Transverse colon (tissue), 4 donors: Measurements from ENCODE around the gene KRT27. TPM values are rescaled to one million over a fixed set of nuclear protein-coding genes. Genes with fewer than 3 reads are reported as not detected.

ENCODE experiments used
- DNase-seq: peaks from one replicate; pipeline ENCODE4 v3.0.0-alpha.2; 2019
- H3K27ac ChIP-seq, 4 donors: fragments of 200-600 bp; sonication (generic); 2 replicates each; pipeline ENCODE4 v1.5.1; 2016 to 2018; ENCODE audit warnings: inconsistent platforms in 4 of 4
- H3K27me3 ChIP-seq: fragments of 200-600 bp; sonication (generic); 2 replicates; pipeline ENCODE4 v1.5.1; 2017; ENCODE audit warnings: inconsistent platforms
- H3K36me3 ChIP-seq, 4 donors: fragments of 200-600 bp; sonication (generic); 2 replicates each; pipeline ENCODE4 v1.5.1; 2017 to 2019; ENCODE audit warnings: inconsistent platforms in 4 of 4
- H3K4me1 ChIP-seq, 4 donors: fragments of 200-600 bp; sonication (generic); 2 replicates each; pipeline ENCODE4 v1.5.1; 2017 to 2020; ENCODE audit warnings: inconsistent platforms in 4 of 4
- H3K4me3 ChIP-seq, 4 donors: fragments of 200-600 bp; sonication (generic); 1 replicate in 1 of 4; 2 replicates in 3 of 4; pipeline versions ENCODE4 v1.5.1 to v1.6.1; 2017 to 2019; ENCODE audit warnings: inconsistent platforms in 4 of 4
- H3K9me3 ChIP-seq, 2 donors: fragments of 200-600 bp; sonication (generic); 2 replicates each; pipeline ENCODE4 v1.5.1; 2017 to 2019; ENCODE audit warnings: inconsistent platforms in 2 of 2
- EP300 ChIP-seq: sonication (generic); formaldehyde crosslinking; IDR thresholded peaks from one replicate; pipeline ENCODE4 v1.6.1; 2017; ENCODE audit warnings: antibody characterized with exemption, low read depth
- POLR2A ChIP-seq: fragments of 450-650 bp; IDR thresholded peaks from one replicate; pipeline ENCODE4 v1.6.1; 2016; ENCODE audit warnings: antibody characterized with exemption, mild to moderate bottlenecking, moderate library complexity
- POLR2AphosphoS5 ChIP-seq, 3 donors: sonication (generic); formaldehyde crosslinking; IDR thresholded peaks; one replicate each; pipeline ENCODE4 v1.6.1; 2016; ENCODE audit warnings: antibody characterized with exemption in 3 of 3
- WGBS, 2 donors: methylation state at CpG; one replicate each; pipeline ENCODE4 v1.1.5; 2018; ENCODE audit warnings: low coverage in 1 of 2; 5-methylcytosine and 5-hydroxymethylcytosine counted together
- in situ Hi-C, 4 donors: fragments of 200-750 bp; cut with MboI; loops; one replicate each; pipeline versions ENCODE4 v1.15.0 to v1.15.1; 2017; ENCODE audit warnings: low sequenced_read_pairs in 3 of 4, low pct_ligation_motif_present in 1 of 4, low pct_unique_long_range_greater_than_20kb in 1 of 4
- intact Hi-C: fragments of 100-400 bp; cut with DNase I; formaldehyde crosslinking; loops from one replicate; pipeline ENCODE4 v1.15.1; 2023; ENCODE audit warnings: low total_unique reads
- total RNA-seq, 4 donors: library from RNA; depleted of rRNA; stranded (reverse); fragments of >200 nt; gene quantifications; one replicate each; pipeline ENCODE4 v1.1.0, GENCODE V29; 2016
- TF ChIP-seq, protein P1 (sequence below), 5 experiments: fragments of 200-600 bp in 3 of 5; fragments of 450-650 bp in 2 of 5; sonication (generic) in 3 of 5; IDR thresholded peaks; 1 replicate in 2 of 5; 2 replicates in 3 of 5; pipeline ENCODE4 v1.5.1; 2016 to 2017; ENCODE audit warnings: antibody characterized with exemption in 5 of 5, inconsistent platforms in 3 of 5, mild to moderate bottlenecking in 2 of 5, moderate library complexity in 1 of 5

KRT27 gene
- total RNA-seq, 4 donors from 2014 or later = 1.1 TPM; not detected in 3

DNA sequence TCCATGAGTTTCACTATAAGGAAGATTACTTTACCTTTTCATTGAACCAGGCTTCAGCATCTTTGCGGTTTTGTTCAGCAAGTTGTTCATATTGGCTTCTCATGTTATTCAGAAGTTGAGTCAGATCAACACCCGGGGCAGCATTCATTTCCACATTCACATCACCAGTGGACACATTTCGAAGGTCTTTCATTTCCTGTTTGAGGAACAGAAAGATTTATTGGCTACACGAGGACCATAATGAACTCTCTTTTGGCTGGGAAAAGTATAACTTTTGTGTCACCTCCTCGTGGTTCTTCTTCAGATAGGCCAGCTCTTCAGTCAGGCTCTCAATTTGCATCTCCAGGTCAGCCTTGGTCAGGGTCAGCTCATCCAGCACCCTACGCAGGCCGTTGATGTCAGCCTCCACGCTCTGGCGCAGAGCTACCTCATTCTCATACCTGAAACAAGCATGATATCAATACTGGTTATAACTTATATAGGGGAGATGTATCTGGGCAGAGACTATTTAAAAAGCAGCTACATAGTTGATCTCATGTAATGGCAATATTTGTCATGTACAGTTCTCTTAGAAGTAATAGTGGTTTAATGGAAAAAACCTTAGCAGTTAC lies 38.0 kb upstream of the KRT27 start:
- intact Hi-C loops (no loop called here), in situ Hi-C loops (loop anchor here in 3 of 4 donors (25.0 kb wide), 2 partner anchors 517 to 842 kb away; no protein-coding TSS in a partner anchor)
- no peaks in the 10 kb centered on the region for H3K27me3 ChIP-seq
- no peak for DNase-seq
- peaks cover 0 to 10% (median 0%) of the 10 kb centered on the region in 4 donors for H3K36me3 ChIP-seq
- H3K4me1 ChIP-seq = peaks cover 0 to 18% (median 5%) of the 10 kb centered on the region in 4 donors
- TF ChIP-seq POLR2AphosphoS5 (IDR thresholded peaks at IDR 0.05) (no peak), POLR2A (no peak), EP300 (no peak)
- H3K4me3 ChIP-seq = no peak overlapping the region
- 78 to 82% methylated on average over 9 of the region's 9 CpGs for WGBS, 2 donors
- H3K27ac ChIP-seq = no peak overlapping the region
- H3K9me3 ChIP-seq = no peaks in the 10 kb centered on the region

DNA sequence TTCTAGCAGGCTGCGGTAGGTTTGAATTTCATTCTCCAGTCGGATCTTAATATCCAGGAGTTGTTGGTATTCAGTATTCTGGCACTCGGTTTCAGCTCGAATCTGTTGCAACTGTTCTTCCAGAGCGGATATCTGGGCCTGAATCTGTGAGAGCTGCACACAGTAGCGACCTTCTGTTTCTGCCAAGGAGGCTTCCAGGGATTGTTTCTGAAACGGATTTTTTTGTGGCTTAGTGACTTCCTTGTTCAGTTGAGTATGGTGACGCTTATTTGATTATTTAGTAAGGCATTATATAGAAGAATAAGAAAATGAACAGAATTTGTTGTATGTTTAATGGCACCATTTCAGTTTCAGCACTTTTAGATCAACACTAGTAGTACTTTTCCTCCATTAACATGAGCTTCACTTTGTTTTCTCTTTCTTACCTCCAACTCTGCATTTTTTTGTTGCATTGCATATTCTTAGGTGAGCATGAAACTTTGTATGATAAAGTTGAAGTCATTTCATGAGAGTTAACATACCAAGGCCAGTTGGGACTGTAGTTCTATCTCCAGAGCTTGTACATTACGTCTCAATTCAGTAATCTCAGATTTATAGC lies 37.3 kb upstream of the KRT27 start:
- peak overlapping the region in 3 of 4 donors; percentile 73 to 79 (median 78) for H3K4me3 ChIP-seq
- no peaks in the 10 kb centered on the region for H3K9me3 ChIP-seq
- peaks cover 3% of the 10 kb centered on the region for H3K27me3 ChIP-seq
- in situ Hi-C loops = loop anchor here in 3 of 4 donors (25.0 kb wide), 2 partner anchors 518 to 843 kb away; no protein-coding TSS in a partner anchor
- intact Hi-C loops = no loop called here
- H3K36me3 ChIP-seq = peaks cover 0 to 10% (median 0%) of the 10 kb centered on the region in 4 donors
- TF ChIP-seq POLR2A = no peak
- TF ChIP-seq EP300 = no peak
- TF ChIP-seq, protein P1, sequence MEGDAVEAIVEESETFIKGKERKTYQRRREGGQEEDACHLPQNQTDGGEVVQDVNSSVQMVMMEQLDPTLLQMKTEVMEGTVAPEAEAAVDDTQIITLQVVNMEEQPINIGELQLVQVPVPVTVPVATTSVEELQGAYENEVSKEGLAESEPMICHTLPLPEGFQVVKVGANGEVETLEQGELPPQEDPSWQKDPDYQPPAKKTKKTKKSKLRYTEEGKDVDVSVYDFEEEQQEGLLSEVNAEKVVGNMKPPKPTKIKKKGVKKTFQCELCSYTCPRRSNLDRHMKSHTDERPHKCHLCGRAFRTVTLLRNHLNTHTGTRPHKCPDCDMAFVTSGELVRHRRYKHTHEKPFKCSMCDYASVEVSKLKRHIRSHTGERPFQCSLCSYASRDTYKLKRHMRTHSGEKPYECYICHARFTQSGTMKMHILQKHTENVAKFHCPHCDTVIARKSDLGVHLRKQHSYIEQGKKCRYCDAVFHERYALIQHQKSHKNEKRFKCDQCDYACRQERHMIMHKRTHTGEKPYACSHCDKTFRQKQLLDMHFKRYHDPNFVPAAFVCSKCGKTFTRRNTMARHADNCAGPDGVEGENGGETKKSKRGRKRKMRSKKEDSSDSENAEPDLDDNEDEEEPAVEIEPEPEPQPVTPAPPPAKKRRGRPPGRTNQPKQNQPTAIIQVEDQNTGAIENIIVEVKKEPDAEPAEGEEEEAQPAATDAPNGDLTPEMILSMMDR (IDR thresholded peaks at IDR 0.05) = no peak
- no peak for TF ChIP-seq POLR2AphosphoS5 (IDR thresholded peaks at IDR 0.05)
- peaks cover 0 to 18% (median 5%) of the 10 kb centered on the region in 4 donors for H3K4me1 ChIP-seq
- H3K27ac ChIP-seq = peak overlapping the region; percentile 84 to 92 (median 88)
- WGBS, 2 donors = 56 to 63% methylated on average over 7 to 9 of the region's 9 CpGs
- DNase-seq = no peak

DNA sequence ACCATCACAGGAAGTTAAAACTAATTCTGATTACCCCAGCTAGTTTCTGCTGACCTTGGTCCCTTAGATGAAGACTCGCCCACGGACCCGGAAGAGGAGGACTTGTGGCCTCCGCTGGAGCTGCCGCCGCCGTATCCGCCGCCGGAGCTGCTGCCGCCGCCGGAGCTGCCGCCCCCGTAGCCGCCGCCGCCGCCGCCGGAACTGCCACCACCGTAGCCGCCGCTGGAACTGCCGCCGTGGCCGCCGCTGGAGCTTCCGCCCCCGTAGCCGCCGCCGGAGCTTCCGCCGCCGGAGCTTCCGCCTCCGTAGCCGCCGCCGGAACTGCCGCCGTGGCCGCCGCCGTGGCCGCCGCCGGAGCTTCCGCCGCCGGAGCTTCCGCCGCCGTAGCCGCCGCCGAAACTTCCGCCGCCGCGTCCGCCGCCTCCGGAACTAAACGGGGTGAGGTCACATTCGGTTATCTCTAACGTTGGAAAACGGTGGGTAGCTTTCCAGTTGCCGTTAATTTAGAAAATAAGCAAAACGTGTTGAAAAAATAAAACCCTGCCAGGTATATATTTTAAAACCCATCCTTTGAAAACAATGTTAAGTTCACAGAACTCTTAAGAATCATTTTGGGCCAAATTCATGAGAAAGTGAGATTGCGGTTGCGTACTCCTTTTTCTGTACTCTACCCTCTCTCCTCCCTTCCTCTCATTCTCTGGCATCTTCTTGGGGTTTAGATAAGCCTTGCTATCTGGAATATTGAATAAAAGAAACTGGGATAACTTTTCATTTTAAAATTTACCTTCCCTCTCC lies 36.6 kb upstream of the KRT27 start:
- 2 to 17% methylated on average over 3 to 69 of the region's 73 CpGs for WGBS, 2 donors
- in situ Hi-C loops = loop anchor here in 3 of 4 donors (25.0 kb wide), 2 partner anchors 518 to 843 kb away; no protein-coding TSS in a partner anchor
- H3K4me1 ChIP-seq = peaks cover 0 to 18% (median 5%) of the 10 kb centered on the region in 4 donors

DNA sequence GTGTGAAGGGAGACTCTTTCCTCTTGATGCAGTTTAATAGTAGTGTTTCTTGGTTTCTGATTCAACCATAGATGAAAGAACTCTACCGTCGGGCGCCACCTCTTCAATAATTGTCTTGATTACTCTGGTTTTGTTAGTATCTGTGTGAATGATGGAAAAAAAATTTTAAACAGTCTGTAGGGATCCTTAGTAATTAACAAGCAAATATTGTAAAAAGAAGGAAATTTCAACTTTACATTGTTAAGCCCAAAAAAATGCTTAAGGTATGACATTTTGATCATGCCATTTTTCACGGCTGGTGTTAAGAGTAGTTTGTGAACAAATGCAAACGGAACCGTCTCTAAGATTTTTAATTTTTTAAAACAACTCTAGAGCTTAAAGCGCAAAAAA lies 36.0 kb upstream of the KRT27 start:
- in situ Hi-C loops = loop anchor here in 3 of 4 donors (25.0 kb wide), 2 partner anchors 519 to 844 kb away; no protein-coding TSS in a partner anchor
- Histone ChIP-seq H3K4me3 (peak overlapping the region; percentile 60 to 79 (median 76)), H3K4me1 (peaks cover 0 to 18% (median 5%) of the 10 kb centered on the region in 4 donors), H3K27me3 (peaks cover 16% of the 10 kb centered on the region), H3K36me3 (peaks cover 0 to 10% (median 0%) of the 10 kb centered on the region in 4 donors), H3K27ac (peak overlapping the region; percentile 84 to 92 (median 88)), H3K9me3 (no peaks in the 10 kb centered on the region)
- DNase-seq = no peak
- no peak for TF ChIP-seq EP300
- TF ChIP-seq, protein P1 (IDR thresholded peaks at IDR 0.05) = no peak
- intact Hi-C loops = no loop called here
- WGBS, 2 donors = 21 to 27% methylated on average over 7 of the region's 7 CpGs

More for the DNA sequence above, 36.6 kb upstream of the KRT27 start:
- H3K27ac ChIP-seq = peak overlapping the region; percentile 84 to 92 (median 88)
- peaks cover 0 to 10% (median 0%) of the 10 kb centered on the region in 4 donors for H3K36me3 ChIP-seq
- peaks cover 10% of the 10 kb centered on the region for H3K27me3 ChIP-seq
- intact Hi-C loops = no loop called here
- peak overlapping the region; percentile 60 to 79 (median 76) for H3K4me3 ChIP-seq
- H3K9me3 ChIP-seq = no peaks in the 10 kb centered on the region
- peak; percentile 84 for DNase-seq
- no peak for TF ChIP-seq POLR2A
- TF ChIP-seq EP300 = no peak
- TF ChIP-seq POLR2AphosphoS5 (IDR thresholded peaks at IDR 0.05) = peak in 2 of 3 donors; percentile 37 to 43
- TF ChIP-seq, protein P1 (IDR thresholded peaks at IDR 0.05) = no peak
